HG02973 (cell line): ENCODE results near the gene TEPSIN.

Source experiments
- ATAC-seq: cut with Tn5 transposase; IDR thresholded peaks from one replicate; pipeline ENCODE4 v1.9.1; 2021; ENCODE audit warnings: moderate library complexity; ENCODE audit not compliant: unreplicated experiment

The TEPSIN gene

DNA sequence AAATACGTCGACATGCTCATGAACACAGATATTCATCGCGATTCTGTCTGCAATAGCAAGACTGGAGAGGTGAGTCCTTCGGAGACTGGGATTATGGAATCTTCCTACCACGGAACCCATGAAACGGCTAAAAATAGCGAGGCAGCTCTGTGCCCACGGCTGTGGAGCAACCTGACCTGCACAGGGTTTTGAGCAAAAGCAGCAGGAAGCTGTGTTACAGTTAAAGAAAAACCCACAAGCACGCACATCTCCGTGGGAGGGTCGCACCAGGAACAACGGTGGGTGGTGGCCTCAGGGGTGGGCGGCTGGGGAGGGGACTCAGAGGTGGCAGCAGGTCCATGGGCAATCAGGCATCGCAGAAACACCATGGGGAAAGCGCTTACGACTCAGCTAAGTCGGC is 31.4 kb upstream of the TEPSIN start:
- ATAC-seq = no peak

DNA sequence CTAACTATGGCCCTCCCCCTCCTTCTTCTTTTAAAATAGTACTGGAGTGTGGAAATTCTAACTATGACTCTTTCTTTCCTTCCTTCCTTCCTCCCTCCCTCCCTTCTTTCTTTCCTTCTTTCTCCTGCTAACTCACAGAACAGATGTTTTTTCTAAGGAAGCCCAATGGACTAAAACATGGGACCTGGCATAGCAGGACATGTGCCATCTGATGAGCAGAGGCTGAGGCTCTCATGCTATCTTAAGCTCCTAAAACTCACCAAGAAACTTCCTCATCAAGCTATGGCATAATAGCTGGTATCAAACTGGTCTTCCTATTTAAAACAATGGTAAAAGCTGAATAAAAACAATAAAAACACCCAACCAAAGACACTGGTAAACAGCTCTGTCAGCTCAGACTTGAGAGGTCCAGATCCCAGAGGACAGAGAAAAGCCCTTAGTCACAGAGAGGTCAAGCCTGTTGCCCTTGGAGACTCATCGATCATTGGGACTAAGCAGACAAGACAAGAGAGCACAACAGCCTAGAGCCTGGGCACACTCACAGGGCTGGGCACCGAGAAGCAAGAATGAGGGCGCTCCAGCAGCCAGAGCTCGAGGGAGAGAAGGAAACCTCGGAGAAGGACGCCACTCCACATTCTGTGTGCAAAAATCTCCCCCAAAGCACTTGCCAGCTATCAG is 28.7 kb upstream of the TEPSIN start:
- ATAC-seq = no peak

DNA sequence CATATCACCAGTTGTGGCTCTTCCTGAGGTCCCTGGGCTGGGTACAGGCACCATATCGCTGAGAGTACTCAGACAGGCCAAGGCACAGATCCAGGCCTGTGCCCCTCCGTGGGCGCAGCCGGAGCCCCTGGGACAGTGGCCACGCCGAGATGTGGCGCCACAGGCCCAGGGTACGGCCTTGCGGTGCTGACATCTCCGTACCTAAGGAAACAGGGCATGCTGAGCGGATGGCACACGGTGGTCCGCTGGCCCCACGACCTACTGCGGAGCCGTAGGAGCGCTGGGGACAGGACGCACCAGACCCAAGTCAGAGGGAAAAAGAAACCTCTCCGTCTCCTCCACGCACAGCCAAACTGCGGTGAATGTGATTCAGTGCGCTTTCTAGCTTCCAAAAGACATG is 26.7 kb upstream of the TEPSIN start:
- no peak for ATAC-seq

- no peak for ATAC-seq
These were observed 25.8 kb upstream of the TEPSIN start for GRCh38 chr17:81264640-81265039.

DNA sequence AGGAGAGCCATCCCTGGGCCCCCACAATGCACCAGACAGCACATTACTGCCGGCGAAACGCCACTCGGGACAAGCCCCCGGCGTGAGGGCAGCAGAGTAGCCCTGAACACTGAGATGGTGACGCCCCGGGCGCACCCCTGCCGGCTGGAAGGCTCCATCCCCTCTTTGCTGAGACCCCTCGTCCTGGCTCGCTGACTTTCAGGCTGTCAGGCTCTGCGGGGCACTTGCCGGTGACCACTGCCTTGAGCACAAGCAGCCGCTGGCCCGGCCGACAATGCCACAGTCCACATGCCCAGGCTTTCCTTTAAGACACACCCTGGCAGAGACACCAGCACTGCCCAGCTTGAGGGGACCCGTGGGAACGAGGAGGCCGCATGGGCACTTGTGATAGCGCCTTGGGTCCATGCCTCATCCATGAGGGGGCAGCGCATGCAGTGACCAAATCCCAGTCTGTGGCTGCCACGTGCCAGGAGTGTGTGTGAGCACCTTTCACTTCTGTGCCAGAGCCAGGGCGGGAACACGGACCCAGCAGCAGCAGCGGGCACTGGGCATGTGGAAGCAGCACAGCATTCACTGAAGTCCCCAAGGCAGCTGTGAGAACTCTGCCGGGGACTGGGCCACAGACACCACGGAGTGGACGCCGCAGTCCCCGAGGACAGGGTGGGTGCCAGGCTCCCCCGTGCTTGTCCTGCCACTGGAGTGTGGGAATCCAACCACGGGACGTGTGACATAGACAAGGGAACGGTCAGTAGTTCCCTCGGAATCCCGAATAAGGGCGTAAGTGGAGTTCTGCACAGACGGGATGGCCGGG is 24.7 kb upstream of the TEPSIN start:
- no peak for ATAC-seq

DNA sequence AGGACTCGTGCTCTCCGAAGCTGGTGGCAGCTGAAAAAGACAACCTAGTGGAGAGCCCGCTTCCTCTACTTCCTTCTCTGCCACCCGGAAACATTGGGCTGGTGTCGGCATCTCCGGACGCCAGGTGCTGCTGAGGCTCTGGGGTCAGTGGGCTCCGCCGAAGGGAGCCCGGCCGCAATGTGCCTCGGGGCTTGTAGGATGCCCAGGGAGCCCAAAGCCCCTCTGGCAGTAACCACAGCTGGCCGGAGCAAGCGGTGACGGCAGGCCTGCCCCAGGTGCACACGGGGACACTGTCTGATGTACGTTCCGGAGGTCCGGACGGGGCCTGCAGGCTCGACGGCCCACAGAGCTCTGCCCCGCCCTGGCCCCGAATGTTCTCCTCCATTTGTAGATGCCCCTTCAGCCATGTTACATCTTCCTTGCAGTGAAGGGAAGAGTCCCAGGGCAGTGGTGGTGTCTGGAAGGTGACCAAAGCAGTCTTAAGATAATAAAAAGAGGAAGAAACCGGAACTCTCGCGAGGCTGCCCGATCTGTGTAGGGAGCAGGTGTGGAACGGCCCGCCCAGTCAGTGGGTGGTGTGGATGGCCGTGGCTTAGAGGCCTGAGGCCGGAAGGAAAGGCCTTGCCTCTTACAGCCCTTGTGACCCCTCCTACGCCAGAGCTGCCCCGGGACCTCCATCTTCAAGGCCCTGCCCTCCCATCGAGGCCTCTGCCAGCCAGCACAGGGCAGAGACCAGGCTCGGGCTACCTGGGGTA is 22.9 kb upstream of the TEPSIN start:
- no peak for ATAC-seq

- ATAC-seq = no peak
These were observed 22.2 kb upstream of the TEPSIN start for GRCh38 chr17:81261096-81261495.

DNA sequence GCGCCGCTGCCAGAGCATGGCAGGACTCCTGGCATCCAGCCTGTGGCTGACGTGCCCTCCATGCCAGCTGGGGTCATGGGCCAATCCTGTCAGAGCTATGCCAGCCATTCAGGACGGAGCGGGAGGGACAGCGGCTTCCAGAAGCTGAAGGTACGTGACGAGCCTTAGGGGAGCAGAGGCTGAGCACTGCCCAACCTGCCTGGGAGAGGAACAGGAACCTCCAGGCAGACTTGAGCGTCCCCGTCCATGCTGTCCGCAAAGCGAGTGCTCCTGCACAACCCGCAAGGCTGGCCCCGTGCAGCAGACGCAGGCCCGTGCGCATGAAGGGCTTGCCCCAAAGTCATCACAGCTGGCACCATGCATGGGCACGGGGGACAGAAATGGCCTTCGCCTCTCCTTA is 21.8 kb upstream of the TEPSIN start:
- no peak for ATAC-seq

DNA sequence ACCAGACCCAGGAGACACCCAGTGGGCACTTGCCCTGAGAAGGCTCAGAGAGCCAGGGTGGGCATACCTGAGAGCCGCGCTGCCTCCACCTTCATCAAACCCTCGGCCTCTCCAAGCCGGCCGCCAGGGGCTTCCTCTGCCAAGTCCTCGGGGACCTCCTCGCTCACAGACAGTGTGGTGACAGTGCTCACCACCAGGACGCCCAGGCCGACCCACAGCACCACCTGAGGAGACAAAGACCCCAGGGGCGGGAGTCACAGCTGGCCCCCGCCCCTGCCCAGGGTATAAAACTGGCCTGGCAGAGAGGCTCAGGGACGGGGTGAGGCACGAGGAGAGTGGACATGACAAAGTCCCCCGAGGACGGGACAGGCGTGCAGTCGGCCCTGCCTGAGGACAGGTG is 21.3 kb upstream of the TEPSIN start:
- ATAC-seq = no peak

DNA sequence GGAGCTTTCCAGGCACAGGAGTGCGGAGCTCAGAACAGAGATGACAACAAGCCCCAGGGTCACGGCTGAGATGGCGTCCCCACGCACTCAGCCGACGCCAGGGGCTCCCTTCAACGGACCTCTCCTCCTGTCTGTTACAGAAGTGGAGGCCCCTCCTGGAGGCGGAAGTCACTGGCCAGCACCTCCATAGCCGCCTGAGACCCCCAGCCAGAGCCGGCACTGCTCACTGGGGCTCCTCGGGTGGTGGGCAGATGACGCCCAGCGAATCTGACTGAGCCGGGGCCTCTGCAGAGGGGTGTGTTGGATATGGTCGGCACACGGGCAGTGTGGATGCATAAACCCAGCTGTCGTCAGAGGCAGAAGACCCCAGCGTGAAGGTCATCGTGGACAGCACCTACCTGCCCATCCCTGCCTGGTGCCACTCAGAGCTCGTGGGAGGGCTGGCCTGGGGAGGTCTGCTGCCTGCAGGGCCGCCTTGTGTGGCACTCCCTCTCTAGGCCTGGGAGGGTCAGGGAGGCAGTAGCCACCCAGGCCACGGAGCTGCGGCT is 20.3 kb upstream of the TEPSIN start:
- no peak for ATAC-seq

DNA sequence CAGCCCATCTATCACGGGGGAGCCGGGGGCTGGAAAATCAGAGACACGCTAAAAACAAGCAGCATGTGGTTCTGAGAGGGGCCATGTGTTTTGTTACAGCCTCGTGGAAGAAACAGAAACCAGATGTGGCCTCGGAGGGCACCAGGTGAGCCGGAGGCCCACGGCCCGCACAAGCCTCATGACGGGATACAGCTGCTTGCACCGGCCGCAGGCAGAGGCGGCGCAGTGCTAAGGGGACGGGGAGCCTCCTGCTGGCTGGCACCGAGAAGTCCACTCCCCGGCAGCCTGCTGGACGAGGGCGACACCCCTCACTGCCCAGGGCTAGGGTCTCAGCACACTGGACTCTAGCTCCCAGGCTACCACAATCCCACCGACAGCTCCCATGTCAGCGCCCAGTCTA is 19.4 kb upstream of the TEPSIN start:
- ATAC-seq = no peak

GRCh38 chr17:81257533-81257932 is 18.7 kb upstream of the TEPSIN start:
- no peak for ATAC-seq

GRCh38 chr17:81256616-81257015 is 17.8 kb upstream of the TEPSIN start:
- ATAC-seq = no peak

DNA sequence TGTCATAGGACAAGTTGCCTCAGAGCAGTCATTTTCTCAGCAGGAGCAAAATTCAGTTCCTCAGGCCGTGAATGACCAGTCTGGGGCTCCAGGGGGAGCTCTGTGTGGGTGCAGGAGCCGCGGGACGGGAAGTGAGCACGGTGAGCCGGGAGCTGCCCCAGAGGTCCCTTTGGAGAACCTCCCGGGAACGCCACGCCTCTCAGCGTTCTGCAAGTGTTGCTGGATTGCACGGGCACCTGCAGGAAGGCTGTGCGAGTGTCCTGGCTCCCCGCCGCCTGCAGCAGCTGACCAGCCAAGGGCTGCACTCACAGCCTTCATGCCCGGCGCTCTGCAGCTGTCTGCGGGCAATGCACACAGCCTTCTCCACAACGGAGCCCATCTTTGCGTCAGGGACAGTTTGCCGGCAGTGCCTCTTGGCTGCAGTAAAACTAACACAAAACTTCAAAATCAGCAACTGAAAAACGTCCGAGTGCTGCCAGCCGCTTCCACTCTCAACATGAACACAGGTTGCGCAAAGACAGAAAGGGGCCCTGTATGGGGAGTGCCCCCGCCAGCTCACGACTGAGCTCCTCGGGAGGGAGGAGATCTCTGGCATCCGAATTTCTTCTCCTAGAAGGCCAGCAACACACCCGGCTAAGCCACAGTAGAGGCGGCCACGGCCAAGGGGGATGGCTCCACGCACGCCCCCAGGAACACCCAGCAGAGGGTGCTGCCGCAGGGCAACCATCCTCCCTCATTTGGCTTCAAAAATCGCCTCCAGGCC is 16.3 kb upstream of the TEPSIN start:
- no peak for ATAC-seq

GRCh38 chr17:81253358-81254131 is 14.7 kb upstream of the TEPSIN start:
- no peak for ATAC-seq

DNA sequence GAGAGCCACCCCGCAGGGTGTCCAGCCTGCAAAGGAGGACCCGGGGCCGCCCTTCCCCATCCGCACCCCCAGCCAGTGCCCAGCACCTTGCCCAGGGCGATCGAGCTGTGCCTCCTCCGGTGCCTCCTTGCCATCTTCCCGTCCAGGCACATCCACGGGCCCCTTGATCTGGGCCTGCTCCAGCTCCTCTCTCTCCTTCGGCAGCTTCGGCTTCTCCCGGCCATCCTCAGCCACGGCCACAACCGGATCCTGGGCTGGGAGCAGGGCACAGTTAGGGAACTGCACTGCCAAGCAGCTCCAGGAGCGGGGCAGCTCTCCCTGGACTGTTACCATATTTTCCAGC is 14.1 kb upstream of the TEPSIN start:
- ATAC-seq = no peak

DNA sequence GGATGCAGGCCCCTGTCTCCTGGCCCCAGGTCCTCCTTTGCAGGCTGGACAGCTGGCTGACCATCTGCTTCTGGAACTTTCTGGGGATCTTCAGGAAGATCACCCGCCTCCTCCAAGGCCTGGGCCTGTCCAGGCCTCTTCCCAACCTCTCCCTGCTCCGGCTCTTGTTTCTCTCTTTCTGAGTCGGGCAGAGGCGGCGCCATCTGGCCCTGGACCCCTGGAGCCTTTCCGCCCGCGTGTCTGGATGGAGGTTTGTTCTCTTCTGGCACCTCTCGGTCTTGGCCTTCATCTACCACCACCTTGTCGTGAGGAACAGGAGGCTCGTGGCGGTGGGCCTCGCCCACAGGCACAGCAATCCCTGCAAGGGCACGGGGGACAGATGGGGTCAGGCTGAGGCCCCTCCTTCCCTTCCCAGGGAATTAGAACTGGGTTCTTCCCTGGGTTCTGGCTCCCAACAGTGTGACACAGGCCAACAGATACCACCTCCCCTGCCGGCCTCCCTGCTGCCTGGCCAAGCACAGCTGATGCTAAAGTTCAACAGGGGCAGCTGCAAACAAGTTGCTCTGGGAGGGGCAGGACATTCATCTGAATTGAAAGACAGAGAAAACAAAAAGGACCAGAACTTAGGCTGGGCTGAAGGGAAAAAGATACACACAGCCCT is 13.6 kb upstream of the TEPSIN start:
- ATAC-seq = no peak

DNA sequence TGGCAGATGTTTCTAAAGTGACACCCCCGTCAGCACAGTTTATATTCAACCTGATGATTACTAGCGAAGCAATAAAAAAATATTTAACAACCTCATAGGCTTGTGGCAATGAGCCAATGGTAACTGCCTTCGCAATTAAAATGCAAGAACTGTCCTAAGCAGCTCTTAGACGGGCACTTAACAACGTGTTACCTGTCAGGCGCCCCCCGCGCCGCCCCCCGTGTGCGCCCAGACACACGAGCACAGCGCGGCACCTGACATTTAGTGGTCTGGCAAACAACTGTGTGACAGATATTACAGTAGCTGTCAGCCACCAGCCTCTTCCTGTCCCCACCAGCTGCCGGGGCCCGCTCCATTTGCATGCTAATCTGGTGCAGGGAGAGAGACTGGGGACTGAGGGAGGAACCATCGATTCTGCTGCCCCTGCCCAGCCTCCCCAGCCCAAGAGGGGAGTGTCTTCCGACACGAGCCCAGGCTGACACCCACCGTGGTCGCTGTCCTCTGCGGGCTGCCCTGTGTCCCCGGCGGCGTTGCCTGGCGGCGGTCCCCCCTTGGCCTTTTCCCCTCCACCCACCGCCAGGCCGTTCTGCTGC is 12.9 kb upstream of the TEPSIN start:
- ATAC-seq = no peak

DNA sequence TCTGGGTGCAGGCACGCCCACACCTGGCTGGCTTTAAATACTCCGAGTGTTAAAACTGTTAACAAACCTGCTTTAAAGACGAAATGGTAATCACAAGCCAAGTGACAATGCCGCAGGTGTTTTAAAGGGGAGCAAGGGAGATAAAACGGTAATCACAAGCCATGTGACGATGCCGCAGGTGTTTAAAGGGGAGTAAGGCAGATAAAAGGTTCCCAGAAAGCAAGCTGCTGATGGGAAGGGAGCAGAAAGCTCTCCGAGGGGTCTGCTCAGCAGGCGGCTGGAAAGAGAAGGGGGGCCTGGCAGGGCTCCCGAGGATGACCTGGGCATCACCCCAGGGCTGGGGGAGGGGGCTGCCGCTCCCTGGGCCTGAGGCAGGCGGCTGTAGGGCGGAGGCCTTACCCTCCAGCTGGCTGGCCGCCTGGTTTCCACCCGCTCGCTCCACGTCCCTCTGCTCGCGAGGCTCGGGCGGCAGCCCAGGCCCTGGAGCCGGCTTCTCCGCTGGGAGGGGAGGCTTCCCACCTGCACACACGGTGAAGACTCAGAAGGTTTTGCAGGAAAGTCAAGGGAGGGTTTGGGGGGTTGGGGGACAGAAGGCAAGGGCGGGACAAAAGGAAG is 12.3 kb upstream of the TEPSIN start:
- ATAC-seq = no peak
